Right forelimb (tissue), 1 donor: Measurements from ENCODE around the gene MRPL53.
"Not testable (repeated sequence)": the region's sequence is repeated elsewhere in the genome, so short reads cannot be mapped to it uniquely, and the experiment has no call there.

Experiments
- DNase-seq: peaks from one replicate; pipeline ENCODE4 v3.0.0-alpha.2; 2018

MRPL53 gene

DNA sequence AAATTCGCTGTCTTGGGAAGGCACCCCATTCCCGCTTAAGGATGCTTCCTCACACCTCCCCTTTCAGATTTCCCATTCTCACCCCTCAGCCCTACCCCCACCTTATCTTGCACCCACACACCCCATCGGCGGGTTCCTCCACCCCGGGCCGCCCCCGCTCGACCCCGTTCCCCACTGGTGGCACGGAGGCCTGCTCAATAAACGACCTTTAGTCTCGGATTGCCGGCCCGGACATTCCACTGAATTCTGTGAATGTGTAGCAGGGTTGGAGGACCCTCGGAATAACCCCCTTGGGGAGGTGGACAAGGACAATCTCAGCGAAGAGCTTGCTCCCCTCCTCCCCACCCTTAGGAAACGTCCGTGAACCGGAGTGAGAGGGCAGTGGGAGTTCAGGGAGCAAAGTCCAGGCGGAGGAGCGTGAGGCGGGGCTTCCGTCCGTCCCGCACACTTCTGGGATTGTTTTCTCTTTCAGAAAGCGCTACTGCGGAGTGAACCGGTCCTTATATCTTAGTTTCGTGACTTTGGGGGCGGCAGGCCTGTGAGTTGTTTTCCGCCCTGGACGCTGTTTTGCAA lies 29.8 kb upstream of the MRPL53 start:
- no peak for DNase-seq

GRCh38 chr2:74501335-74502071 lies 29.0 kb upstream of the MRPL53 start:
- DNase-seq: peak; percentile 48

GRCh38 chr2:74500578-74500946 lies 28.1 kb upstream of the MRPL53 start:
- no peak for DNase-seq

- DNase-seq: no peak
Observed at GRCh38 chr2:74499940-74500577, 27.6 kb upstream of the MRPL53 start.

DNA sequence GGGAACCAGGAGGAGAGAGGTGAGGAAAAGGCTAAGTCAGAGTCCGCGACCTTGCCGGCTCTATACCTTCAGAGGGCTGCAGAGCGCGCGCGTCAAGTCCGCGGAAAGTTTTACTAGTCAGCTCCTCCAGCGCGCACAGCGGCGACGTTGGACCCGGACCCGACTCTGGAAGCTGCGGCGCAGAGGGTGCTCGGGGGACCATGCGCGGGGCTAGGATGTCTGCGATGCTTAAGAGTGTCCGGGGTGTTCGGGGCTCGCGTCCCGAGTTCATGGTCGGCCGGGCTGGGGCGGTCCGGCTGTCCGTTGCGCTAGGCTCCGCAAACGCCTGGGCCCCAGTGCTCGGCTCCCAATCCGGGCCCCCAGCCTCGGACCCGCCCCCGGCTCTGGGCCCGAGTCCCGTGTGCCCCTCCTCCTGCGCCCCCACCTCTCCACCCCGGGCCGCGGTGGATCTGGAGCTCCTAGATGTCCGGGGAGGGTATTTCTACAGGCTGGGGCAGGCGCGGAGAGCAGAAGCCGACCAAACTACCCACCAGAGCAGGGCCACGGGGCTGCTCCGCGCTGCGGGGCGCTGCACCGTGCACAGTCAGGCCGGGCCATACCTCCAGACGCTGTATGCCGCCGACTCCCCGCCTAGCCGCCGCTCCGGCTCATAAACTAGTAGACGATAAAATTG lies 26.9 kb upstream of the MRPL53 start, which contains the start of gene LBX2:
LBX2 (minus strand) TSS at position 337 of the 673 bp plus-strand sequence; CDS start at position 271, 66 bp downstream.
- DNase-seq: peak; percentile 67

DNA sequence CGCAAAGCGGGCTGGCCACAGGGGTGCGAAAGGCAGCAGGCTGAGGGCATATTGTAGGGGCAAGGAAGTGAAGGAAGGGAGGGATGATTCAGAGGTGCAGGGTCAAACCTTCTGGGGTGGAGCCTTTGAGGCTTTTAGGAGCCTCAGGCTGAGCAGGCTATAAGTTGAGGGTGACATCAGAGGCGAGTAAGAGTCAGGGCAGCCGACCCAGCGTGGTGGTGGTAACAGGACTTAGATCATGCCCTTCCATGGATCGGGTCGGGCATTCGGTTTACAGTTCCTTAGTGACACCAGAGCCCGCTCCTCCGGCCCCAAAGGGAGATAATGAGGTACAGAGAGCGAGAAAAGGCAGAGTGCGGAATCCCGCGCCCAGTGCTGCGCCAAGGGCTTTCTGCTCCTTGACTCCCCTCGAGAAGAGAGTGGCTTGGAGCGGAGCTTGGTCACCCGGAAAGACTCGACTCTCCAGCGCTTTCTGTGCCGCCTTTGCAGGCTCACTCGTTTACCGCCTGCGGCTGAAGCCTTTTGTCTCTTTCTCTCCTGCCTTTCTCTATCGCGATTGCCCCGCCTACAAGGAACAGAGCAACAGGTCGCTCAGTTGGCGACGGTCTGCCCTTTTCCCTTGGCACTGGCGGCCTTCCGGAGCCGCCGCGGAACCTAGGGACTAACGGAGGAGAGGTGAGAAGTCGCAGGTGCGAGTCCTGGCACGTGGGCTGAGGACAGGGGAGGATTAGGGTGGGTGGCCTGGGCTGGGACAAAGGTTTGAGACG lies 26.2 kb upstream of the MRPL53 start:
- peak; percentile 58 for DNase-seq

DNA sequence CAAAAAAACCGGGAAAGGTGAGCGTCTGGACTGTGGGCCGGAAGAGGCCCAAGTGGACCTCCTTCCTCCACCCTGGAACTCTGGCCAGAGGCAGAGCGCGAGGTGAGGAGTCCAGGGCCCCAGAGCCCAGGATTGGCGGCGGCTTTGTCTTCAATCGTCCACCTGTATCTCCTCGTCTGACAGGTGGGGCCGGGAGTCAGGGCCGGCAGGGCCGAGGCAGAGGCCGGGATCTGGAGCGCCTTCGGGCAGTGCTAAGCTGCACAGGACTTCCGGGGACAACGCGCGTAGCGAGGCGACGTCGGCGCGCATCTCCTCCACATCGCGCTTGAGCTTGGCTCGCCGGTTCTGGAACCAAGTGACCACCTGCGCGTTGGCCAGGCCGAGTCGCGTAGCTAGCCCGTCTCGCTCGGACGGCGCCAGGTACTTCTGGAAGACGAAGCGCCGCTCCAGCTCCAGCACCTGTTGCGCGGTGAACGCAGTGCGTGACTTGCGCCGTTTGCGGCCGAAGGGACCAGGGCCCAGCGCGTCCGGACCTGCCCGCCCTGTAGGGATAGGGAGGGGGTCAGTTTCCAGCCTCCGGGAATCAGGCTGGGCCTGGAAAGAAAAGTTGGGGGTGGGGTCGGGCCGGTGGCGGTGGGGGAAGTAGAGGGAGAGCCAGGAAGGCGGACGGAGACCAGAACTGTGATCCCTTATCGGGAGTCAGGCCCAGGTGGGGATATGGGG lies 25.5 kb upstream of the MRPL53 start:
- DNase-seq: peak; percentile 53

GRCh38 chr2:74496997-74497776 lies 24.7 kb upstream of the MRPL53 start:
- DNase-seq: peak; percentile 56

GRCh38 chr2:74495440-74495839 lies 23.0 kb upstream of the MRPL53 start:
- DNase-seq: no peak

GRCh38 chr2:74493546-74493945 lies 21.1 kb upstream of the MRPL53 start:
- DNase-seq: no peak

DNA sequence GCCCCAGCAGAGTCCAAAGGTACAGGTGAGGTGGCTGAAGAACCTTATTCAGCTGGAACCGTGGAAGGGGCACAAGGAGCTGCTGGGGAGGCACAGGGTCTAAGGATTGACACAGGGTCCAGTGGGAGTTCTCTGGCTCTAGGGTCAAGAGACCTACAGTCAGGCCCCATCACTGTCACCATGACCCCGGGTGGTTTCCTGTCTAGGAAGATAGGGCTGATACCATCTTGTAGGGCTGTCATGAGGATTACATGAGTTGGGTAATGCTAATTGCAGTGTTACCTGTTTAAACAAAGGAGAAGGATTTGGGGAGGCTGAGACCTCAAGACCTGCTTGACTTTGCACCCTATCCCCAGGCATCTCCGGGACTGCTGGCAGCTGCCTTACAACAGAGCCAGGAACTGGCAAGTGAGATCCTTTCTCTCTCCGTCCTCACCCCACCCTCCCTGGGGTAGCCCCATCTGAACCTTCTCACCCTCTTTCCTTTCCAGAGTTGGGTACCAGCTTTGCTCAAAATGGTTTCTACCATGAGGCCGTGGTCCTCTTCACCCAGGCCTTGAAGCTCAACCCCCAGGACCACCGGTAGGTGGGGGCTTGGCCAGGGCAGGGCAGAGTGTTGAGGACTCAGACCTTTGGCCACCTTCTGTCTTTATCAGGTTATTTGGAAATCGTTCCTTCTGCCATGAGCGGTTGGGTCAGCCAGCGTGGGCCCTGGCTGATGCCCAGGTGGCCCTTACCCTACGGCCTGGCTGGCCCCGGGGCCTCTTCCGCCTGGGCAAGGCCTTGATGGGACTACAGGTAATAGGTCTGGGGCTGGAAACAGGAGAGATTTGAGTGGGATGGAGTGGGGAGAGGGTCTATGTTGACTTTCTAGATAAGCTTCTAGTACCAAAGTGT lies 19.4 kb upstream of the MRPL53 start:
- no peak for DNase-seq

DNA sequence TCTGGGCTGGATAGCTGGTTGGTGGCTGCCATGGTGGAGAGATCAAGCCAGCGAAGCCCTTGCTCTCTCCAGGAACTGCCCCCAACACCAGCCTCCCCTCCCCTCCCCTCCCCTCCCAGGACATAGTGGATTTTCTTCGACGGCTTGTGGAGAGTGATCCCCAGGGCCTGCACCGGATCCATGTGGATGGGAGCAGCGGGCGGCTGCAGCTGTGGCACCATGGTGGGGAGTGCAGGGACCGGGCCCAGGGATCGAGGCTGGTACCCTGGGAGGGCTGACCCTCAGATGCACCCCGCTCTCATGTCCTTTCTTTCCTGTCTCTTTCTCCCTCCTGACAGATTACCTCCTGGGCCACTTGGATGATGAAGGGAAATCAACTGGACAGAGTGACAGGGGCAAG lies 17.4 kb upstream of the MRPL53 start:
- no peak for DNase-seq

- DNase-seq: no peak
Observed at GRCh38 chr2:74488643-74489481, 16.4 kb upstream of the MRPL53 start.

DNA sequence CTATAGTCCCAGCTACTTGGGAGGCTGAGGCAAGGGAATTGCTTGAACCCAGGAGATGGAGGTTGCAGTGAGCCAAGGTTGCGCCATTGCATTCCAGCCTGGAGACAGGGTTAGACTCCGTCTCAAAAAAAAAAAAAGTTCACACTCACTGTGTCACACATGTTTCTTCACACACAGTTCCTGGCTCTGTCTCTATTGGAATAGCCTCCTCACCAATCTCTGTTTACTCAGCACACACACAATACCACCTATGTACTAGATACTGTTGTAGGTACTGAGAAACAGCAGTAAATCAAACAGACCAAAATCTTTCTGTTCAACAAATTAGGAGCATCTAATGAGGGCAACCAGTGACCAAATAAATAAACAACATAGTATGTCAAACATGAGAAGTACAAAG lies 13.7 kb upstream of the MRPL53 start:
- no peak for DNase-seq

DNA sequence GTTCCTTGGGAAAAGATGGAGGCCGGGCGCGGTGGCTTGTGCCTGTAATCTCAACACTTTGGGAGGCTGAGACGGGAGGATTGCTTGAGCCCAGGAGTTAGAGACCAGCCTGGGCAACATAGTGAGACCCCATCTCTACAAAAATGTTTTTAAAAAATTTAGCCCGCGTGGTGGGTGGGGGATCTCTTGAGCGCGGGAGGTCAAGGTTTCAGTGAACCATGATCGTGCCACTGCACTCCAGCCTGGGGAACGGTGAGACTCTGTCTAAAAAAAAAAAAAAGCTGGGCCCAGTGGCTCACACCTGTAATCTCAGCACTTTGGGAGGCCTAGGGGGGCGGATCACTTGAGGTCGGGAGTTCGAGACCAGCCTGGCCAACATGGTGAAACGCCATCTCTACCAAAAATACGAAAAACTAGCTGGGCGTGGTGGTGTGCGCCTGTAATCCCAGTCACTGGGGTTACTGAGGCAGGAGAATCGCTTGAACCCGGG lies 11.2 kb upstream of the MRPL53 start:
- not testable (repeated sequence) for DNase-seq

DNA sequence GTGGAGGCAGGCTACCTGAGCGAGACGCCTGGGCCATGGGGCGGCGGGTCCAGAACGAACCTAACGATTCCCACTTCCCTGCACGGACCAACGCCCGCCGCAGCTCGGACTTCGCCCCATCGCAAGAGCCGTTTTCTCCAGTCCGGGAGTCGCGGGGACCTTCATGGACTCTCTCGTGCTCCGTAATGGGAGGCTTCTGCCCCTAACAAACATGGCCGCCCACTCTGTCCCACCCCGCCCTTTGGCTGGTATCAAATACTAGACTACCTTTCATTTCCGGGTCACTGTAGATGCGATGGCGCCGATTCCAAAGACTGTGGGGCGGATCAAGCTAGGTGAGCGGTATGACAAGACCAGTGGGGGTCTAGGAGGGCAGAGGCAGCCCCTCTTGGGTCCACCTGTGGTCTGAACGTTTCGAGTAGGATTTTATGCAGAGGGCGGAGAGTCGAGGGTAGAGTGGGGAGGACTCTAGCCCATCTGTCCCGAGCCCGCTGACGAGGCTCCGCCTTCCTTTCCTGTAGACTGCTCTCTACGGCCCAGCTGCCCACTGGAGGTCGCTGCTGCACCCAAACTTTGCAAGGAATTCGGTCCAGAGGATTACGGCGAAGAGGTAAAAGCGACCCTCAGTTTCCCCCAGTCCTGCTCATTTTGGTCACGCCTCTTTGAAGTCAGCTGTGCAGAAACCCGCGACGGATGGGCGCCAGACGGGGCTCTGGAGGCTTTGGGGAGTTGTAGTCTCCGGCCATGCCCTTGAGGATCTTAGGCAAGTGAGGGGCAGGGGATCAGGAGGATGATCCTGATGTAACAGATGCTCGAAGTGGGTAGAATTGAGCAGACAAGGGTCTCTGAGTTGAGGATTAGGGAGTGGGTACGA lies 10.6 kb upstream of the MRPL53 start, which contains the start of the genes CCDC142 and TTC31:
CCDC142 (minus strand) TSS at position 198 of the 874 bp plus-strand sequence; CDS start at position 37, 161 bp downstream.
TTC31 (plus strand) TSS at position 281 of the 874 bp plus-strand sequence; CDS start at position 296, 15 bp downstream.
- DNase-seq: peak; percentile 96

GRCh38 chr2:74481961-74482800 lies 9.7 kb upstream of the MRPL53 start:
- DNase-seq: no peak
